ENCODE measurements around the gene YARS1. TPM values are rescaled to one million over a fixed set of nuclear protein-coding genes. Genes with fewer than 3 reads are reported as not detected.

Gene YARS1
- total RNA-seq, 1 experiment from 2014 or later = 194 TPM

DNA sequence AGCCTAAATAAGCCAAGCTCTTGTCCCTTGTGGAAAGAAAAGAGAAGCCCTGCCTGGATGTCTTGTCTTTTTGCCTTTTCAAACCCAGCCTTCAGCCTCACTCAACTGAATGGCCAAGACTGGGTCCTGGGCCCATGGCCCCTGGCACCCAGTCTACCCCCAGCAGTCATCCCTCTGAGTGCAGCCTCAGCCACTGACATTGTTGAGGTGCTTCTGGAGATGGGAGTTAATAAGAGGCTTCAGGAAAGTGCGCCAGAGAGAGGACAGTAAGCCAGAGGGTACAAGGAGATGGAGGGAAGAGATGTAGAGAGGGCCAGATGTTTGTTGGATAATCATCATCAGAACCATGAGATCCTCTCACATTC is 46.7 kb upstream of the YARS1 start:
- Histone ChIP-seq H2BK20ac (ENCODE audit: low read depth, low read length, poor library complexity, severe bottlenecking) (no peak overlapping the region), H3K23ac (ENCODE audit: insufficient read length, low read depth, low read length) (no peak overlapping the region), H4K5ac (ENCODE audit: insufficient read length, low read depth, low read length) (no peak overlapping the region), H3K79me1 (ENCODE audit: insufficient read depth, low read depth, low read length, poor library complexity, severe bottlenecking) (no peaks in the 10 kb centered on the region), H3K56ac (ENCODE audit: insufficient read length, low read depth, low read length) (no peak overlapping the region), H2AFZ (ENCODE audit: low read length) (no peak overlapping the region), H3K4me2 (ENCODE audit: insufficient read depth, insufficient read length, low read length) (no peak overlapping the region), H3K14ac (ENCODE audit: insufficient read depth, low read length) (no peak overlapping the region), H3K9ac (ENCODE audit: extremely low read depth, insufficient read length, low read length) (no peak overlapping the region), H2AK5ac (ENCODE audit: insufficient read length, low read length) (no peak overlapping the region), H3K4ac (ENCODE audit: low read depth, low read length) (no peak overlapping the region), H3K27ac (ENCODE audit: insufficient read length, low read depth, low read length) (no peak overlapping the region), H3K79me2 (ENCODE audit: insufficient read depth, low read length) (no peaks in the 10 kb centered on the region), H4K20me1 (ENCODE audit: control insufficient read depth, insufficient read depth, insufficient read length) (no peaks in the 10 kb centered on the region), H3K27me3 (ENCODE audit: insufficient read depth, low read length) (0 out of 2 replicates have a peak, but pooled peaks cover 2% of the 10 kb centered on the region), H2BK120ac (ENCODE audit: low read depth, low read length, poor library complexity, severe bottlenecking) (no peak overlapping the region), H2BK15ac (ENCODE audit: low read depth, low read length) (no peak overlapping the region), H3K18ac (ENCODE audit: insufficient read length, low read depth, low read length) (no peak overlapping the region), H3T11ph (ENCODE audit: low read length) (no peak overlapping the region), H4K91ac (ENCODE audit: insufficient read length, low read depth, low read length) (no peak overlapping the region), H3K4me1 (ENCODE audit: insufficient read depth, low read length) (no peaks in the 10 kb centered on the region), H3K23me2 (ENCODE audit: insufficient read length, low read depth, low read length, poor library complexity, severe bottlenecking) (no peaks in the 10 kb centered on the region), H2BK5ac (ENCODE audit: insufficient read length, low read length) (no peak overlapping the region), H3K9me3 (ENCODE audit: control insufficient read depth, low read depth, low read length) (no peaks in the 10 kb centered on the region), H2BK12ac (ENCODE audit: insufficient read length, low read depth, low read length) (no peak overlapping the region), H4K8ac (replicated peaks; ENCODE audit: insufficient read length, low read depth, low read length) (no peak overlapping the region)
- TF ChIP-seq, protein P1, sequence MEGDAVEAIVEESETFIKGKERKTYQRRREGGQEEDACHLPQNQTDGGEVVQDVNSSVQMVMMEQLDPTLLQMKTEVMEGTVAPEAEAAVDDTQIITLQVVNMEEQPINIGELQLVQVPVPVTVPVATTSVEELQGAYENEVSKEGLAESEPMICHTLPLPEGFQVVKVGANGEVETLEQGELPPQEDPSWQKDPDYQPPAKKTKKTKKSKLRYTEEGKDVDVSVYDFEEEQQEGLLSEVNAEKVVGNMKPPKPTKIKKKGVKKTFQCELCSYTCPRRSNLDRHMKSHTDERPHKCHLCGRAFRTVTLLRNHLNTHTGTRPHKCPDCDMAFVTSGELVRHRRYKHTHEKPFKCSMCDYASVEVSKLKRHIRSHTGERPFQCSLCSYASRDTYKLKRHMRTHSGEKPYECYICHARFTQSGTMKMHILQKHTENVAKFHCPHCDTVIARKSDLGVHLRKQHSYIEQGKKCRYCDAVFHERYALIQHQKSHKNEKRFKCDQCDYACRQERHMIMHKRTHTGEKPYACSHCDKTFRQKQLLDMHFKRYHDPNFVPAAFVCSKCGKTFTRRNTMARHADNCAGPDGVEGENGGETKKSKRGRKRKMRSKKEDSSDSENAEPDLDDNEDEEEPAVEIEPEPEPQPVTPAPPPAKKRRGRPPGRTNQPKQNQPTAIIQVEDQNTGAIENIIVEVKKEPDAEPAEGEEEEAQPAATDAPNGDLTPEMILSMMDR (conservative IDR thresholded peaks at IDR 0.05) = no peak
- Mint-ChIP-seq H3K36me3 (ENCODE audit: insufficient read depth in 1 of 3, low read depth in 3 of 3) (peaks cover 8 to 26% (median 18%) of the 10 kb centered on the region in 3 experiments), H3K9me3 (no peaks in the 10 kb centered on the region), H3K27ac (0 out of 7 replicates have a peak overlapping the region, but pooled peaks of 1 of the 3 experiments have one; percentile 42), H3K27me3 (ENCODE audit: low read depth) (peaks cover 8% of the 10 kb centered on the region), H3K4me1 (peaks cover 3 to 6% of the 10 kb centered on the region in 2 experiments; a peak in 3 of 4 replicates), H3K4me3 (no peak overlapping the region)
- WGBS (ENCODE audit: extremely low coverage, insufficient read length, low lambda C conversion rate) = no CpG with 5 or more reads among the region's 1 CpG
- DNase-seq = no peak
